GM12878 (cell line): ENCODE data around the gene RGL1. TPM values are rescaled to one million over a fixed set of nuclear protein-coding genes. Genes with fewer than 3 reads are reported as not detected.

Source experiments
- ATAC-seq: fragments of 200-7000 bp; cut with Tn5 transposase; 3 replicates; pipeline ENCODE4 v1.9.1; 2020; ENCODE audit warnings: mild to moderate bottlenecking, moderate library complexity
- BruUV-seq: library from RNA; stranded (reverse); fragments of 400-500 nt; replicated peaks from 2 replicates; lab custom pipeline; 2021; lab: Mats Ljungman, UMichigan
- CTCF ChIA-PET: fragments of 300-600 bp; sonication (Branson Sonifier 250); formaldehyde crosslinking; extraction: SDS; loops from one replicate; lab custom pipeline; 2021; ENCODE audit warnings: inconsistent platforms; lab: Yijun Ruan, JAX
- POLR2A ChIA-PET: fragments of 350-600 bp; formaldehyde crosslinking; extraction: SDS; loops from one replicate; lab custom pipeline; 2021; ENCODE audit warnings: inconsistent platforms; lab: Charles Lee
- RAD21 ChIA-PET: fragments of 300-600 bp; sonication (Branson Sonifier 250); formaldehyde crosslinking; loops from one replicate; lab custom pipeline; 2023; ENCODE audit warnings: antibody characterized with exemption; ENCODE audit not compliant: unreplicated experiment; lab: Charles Lee
- SMC1A ChIA-PET: fragments of 300-600 bp; sonication (Branson Sonifier 250); formaldehyde crosslinking; loops from one replicate; lab custom pipeline; 2023; ENCODE audit not compliant: unreplicated experiment, uncharacterized antibody; lab: Charles Lee
- DNase-seq: peaks from one replicate; pipeline ENCODE4 v3.0.0-alpha.2; 2011; ENCODE audit warnings: low read depth, low spot score
- FAIRE-seq: peaks from 3 replicates; lab custom pipeline; 2011; peaks lifted over from hg19 to GRCh38; lab: Jason Lieb, UNC
- H2AFZ ChIP-seq: 2 replicates; pipeline ENCODE4 v1.6.0; 2011; ENCODE audit warnings: low read depth, low read length, control low read depth; ENCODE audit not compliant: control insufficient read depth
- H3K27ac ChIP-seq: 2 replicates; pipeline ENCODE4 v1.5.1; 2011; ENCODE audit warnings: control low read depth; ENCODE audit not compliant: control insufficient read depth, insufficient read depth
- H3K27me3 ChIP-seq, 2 experiments: replicated peaks in 1 of 2; 2 replicates each; pipeline versions ENCODE4 v1.6.0 to v1.6.1; 2011; ENCODE audit warnings: low read length in 1 of 2; ENCODE audit not compliant: control insufficient read depth in 2 of 2, insufficient read depth in 2 of 2
- H3K36me3 ChIP-seq, 2 experiments: 2 replicates each; pipeline ENCODE4 v1.5.1; 2011; ENCODE audit warnings: low read length in 1 of 2; ENCODE audit not compliant: control insufficient read depth in 2 of 2, insufficient read depth in 2 of 2
- H3K4me1 ChIP-seq: 2 replicates; pipeline ENCODE4 v1.6.1; 2011; ENCODE audit warnings: mild to moderate bottlenecking, low read length, moderate library complexity, mixed read lengths; ENCODE audit not compliant: control insufficient read depth, insufficient read depth
- H3K4me2 ChIP-seq: 2 replicates; pipeline ENCODE4 v1.6.0; 2011; ENCODE audit warnings: control low read depth; ENCODE audit not compliant: control insufficient read depth, insufficient read depth
- H3K4me3 ChIP-seq: fragments of 200-600 bp; sonication (generic); 2 replicates; pipeline ENCODE4 v1.5.1; 2016
- H3K79me2 ChIP-seq: 2 replicates; pipeline ENCODE4 v1.6.0; 2011; ENCODE audit warnings: low read length; ENCODE audit not compliant: control insufficient read depth, insufficient read depth
- H3K9ac ChIP-seq: 2 replicates; pipeline ENCODE4 v1.8.0; 2011; ENCODE audit warnings: low read length, control low read depth, mixed read lengths; ENCODE audit not compliant: control insufficient read depth, insufficient read depth
- H3K9me3 ChIP-seq: replicated peaks from 3 replicates; pipeline ENCODE4 v1.5.1; 2011; ENCODE audit warnings: mild to moderate bottlenecking, low read length; ENCODE audit not compliant: control insufficient read depth, insufficient read depth
- H4K20me1 ChIP-seq: 2 replicates; pipeline ENCODE4 v1.6.0; 2011; ENCODE audit not compliant: control insufficient read depth, insufficient read depth
- DPF2 ChIP-seq: fragments of 450-650 bp; IDR thresholded peaks from 2 replicates; pipeline ENCODE4 v1.6.1; 2017; ENCODE audit warnings: mild to moderate bottlenecking
- HCFC1 ChIP-seq: fragments of 150-350 bp; IDR thresholded peaks from 2 replicates; pipeline ENCODE4 v1.6.1; 2014; ENCODE audit warnings: low read length
- KAT2A ChIP-seq: conservative IDR thresholded peaks from 2 replicates; pipeline ENCODE4 v1.6.1; 2011; ENCODE audit warnings: low read depth, low read length; ENCODE audit not compliant: control insufficient read depth
- MYB ChIP-seq: fragments of 150-350 bp; IDR thresholded peaks from 2 replicates; pipeline ENCODE4 v1.6.1; 2014; ENCODE audit warnings: mild to moderate bottlenecking, low read depth, low read length, borderline replicate concordance
- NFIC ChIP-seq: IDR thresholded peaks from 2 replicates; pipeline ENCODE4 v1.6.1; 2012; ENCODE audit warnings: low read depth, mild to moderate bottlenecking, inconsistent platforms, low read length, moderate library complexity
- POLR2AphosphoS2 ChIP-seq: IDR thresholded peaks from 2 replicates; pipeline ENCODE4 v1.6.1; 2011; ENCODE audit warnings: low read depth, mild to moderate bottlenecking, low read length, improper control_type of control experiment, moderate library complexity
- SREBF2 ChIP-seq: IDR thresholded peaks from 2 replicates; pipeline ENCODE4 v1.6.1; 2012; ENCODE audit warnings: mild to moderate bottlenecking, low read length
- TCF12 ChIP-seq: IDR thresholded peaks from 2 replicates; pipeline ENCODE4 v1.6.1; 2011; ENCODE audit warnings: low read depth, mild to moderate bottlenecking, low read length
- WRNIP1 ChIP-seq: IDR thresholded peaks from 2 replicates; pipeline ENCODE4 v1.6.1; 2011; ENCODE audit warnings: low read depth, low read length, improper control_type of control experiment, borderline replicate concordance
- ZNF217 ChIP-seq: fragments of 450-650 bp; IDR thresholded peaks from 2 replicates; pipeline ENCODE4 v1.6.1; 2017; ENCODE audit warnings: antibody characterized with exemption, mild to moderate bottlenecking
- ZNF687 ChIP-seq: fragments of 450-650 bp; IDR thresholded peaks from 2 replicates; pipeline ENCODE4 v1.6.1; 2017; ENCODE audit warnings: mild to moderate bottlenecking, moderate library complexity
- WGBS: methylation state at CpG from one replicate; pipeline ENCODE4 v1.1.6; 2016; ENCODE audit warnings: low lambda C conversion rate; ENCODE audit not compliant: insufficient replicate concordance, insufficient coverage; ENCODE audit errors: missing lambda C conversion rate; 5-methylcytosine and 5-hydroxymethylcytosine counted together
- in situ Hi-C: fragments of 300-500 bp; cut with MboI; formaldehyde crosslinking; loops from 9 replicates; pipeline ENCODE4 v1.14.3; 2018; ENCODE audit warnings: mixed read lengths
- intact Hi-C: fragments of 100-400 bp; cut with micrococcal nuclease; formaldehyde crosslinking; loops from one replicate; pipeline ENCODE4 v1.14.2; 2022; ENCODE audit not compliant: unreplicated experiment
- polyA plus RNA-seq, 11 experiments: library from polyadenylated mRNA; depleted of rRNA in 4 of 11; unstranded in 6 of 11; stranded (reverse) in 5 of 11; fragments of >200 nt; fragmentation: Nextera tagmentation in 4 of 11; fragmentation: Illumina TruSeq in 1 of 11; extraction: Ambion mirVana in 4 of 11; extraction: Trizol in 1 of 11; gene quantifications; 1 replicate in 1 of 11; 2 replicates in 10 of 11; pipeline versions ENCODE4 v1.2.1 to v1.2.3, GENCODE V29; 2011 to 2016; ENCODE audit warnings: inconsistent platforms in 2 of 11, missing spikeins in 2 of 11, low read depth in 1 of 11
- total RNA-seq, 4 experiments: library from RNA; depleted of rRNA in 3 of 4; stranded (reverse); fragments of >200 nt in 3 of 4; fragmentation: Illumina TruSeq in 1 of 4; extraction: Trizol in 1 of 4; gene quantifications; 2 replicates each; pipeline versions ENCODE4 v1.2.1 to v1.2.3, GENCODE V29; 2013 to 2021
- TF ChIP-seq, protein P1 (sequence below): fragments of 450-650 bp; IDR thresholded peaks from 2 replicates; pipeline ENCODE4 v1.6.1; 2016; ENCODE audit warnings: mild to moderate bottlenecking
- TF ChIP-seq, protein P2 (sequence below): fragments of 450-650 bp; IDR thresholded peaks from 2 replicates; pipeline ENCODE4 v1.6.1; 2017; ENCODE audit warnings: mild to moderate bottlenecking, low read depth, inconsistent platforms; ENCODE audit not compliant: poor library complexity, severe bottlenecking
- TF ChIP-seq, protein P3 (sequence below): IDR thresholded peaks from 2 replicates; pipeline ENCODE4 v1.6.1; 2012; ENCODE audit warnings: mild to moderate bottlenecking, low read depth, low read length

Gene RGL1
- total and polyA plus RNA-seq, 10 of the 15 experiments (the other 5 are each of a cell fraction or from before 2014, with no cell fraction given), result 8.1 to 25.0 (median 19.0) TPM

GRCh38 chr1:183859119-183859518, 54.2 kb downstream of the RGL1 start:
- in situ Hi-C loops (no loop called here), intact Hi-C loops (no loop called here)
- peaks cover 0 to 11% of the 10 kb centered on the region in 2 experiments for H3K36me3 ChIP-seq
- H3K4me2 ChIP-seq, result no peak overlapping the region
- H3K9ac ChIP-seq, result no peak overlapping the region
- DNase-seq (no peak), ATAC-seq (no peak), FAIRE-seq (no peak)
- 97% methylated on average over 3 of the region's 3 CpGs for WGBS
- POLR2A ChIA-PET, result interaction anchor here (1.0 kb wide), 1 partner anchor 17 kb away, joined by 3 read pairs; no protein-coding TSS in a partner anchor
- no peak overlapping the region for H3K27ac ChIP-seq
- no peaks in the 10 kb centered on the region for H4K20me1 ChIP-seq
- SMC1A ChIA-PET, result interaction anchor here (0.9 to 3.6 kb wide), 4 partner anchors 9 to 52 kb away, joined by 3 to 16 read pairs (median 6); no protein-coding TSS in a partner anchor
- peaks cover 5% of the 10 kb centered on the region for H3K79me2 ChIP-seq
- no peaks in the 10 kb centered on the region for H3K9me3 ChIP-seq
- CTCF ChIA-PET, result interaction anchor here (1.5 to 2.0 kb wide), 3 partner anchors 10 to 57 kb away, joined by 4 to 7 read pairs (median 5); no protein-coding TSS in a partner anchor
- H3K27me3 ChIP-seq, result no peaks in the 10 kb centered on the region
- RAD21 ChIA-PET, result interaction anchor here (0.7 to 1.3 kb wide), 3 partner anchors 43 to 57 kb away, joined by 3 to 5 read pairs (median 3); no protein-coding TSS in a partner anchor
- H2AFZ ChIP-seq, result no peak overlapping the region
- H3K4me3 ChIP-seq, result no peak overlapping the region
- BruUV-seq, result no TSS peak
- no peaks in the 10 kb centered on the region for H3K4me1 ChIP-seq
- no peak for TF ChIP-seq NFIC
- no peak for TF ChIP-seq DPF2
- TF ChIP-seq, protein P1, sequence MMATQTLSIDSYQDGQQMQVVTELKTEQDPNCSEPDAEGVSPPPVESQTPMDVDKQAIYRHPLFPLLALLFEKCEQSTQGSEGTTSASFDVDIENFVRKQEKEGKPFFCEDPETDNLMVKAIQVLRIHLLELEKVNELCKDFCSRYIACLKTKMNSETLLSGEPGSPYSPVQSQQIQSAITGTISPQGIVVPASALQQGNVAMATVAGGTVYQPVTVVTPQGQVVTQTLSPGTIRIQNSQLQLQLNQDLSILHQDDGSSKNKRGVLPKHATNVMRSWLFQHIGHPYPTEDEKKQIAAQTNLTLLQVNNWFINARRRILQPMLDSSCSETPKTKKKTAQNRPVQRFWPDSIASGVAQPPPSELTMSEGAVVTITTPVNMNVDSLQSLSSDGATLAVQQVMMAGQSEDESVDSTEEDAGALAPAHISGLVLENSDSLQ, result no peak
- TF ChIP-seq, protein P2, sequence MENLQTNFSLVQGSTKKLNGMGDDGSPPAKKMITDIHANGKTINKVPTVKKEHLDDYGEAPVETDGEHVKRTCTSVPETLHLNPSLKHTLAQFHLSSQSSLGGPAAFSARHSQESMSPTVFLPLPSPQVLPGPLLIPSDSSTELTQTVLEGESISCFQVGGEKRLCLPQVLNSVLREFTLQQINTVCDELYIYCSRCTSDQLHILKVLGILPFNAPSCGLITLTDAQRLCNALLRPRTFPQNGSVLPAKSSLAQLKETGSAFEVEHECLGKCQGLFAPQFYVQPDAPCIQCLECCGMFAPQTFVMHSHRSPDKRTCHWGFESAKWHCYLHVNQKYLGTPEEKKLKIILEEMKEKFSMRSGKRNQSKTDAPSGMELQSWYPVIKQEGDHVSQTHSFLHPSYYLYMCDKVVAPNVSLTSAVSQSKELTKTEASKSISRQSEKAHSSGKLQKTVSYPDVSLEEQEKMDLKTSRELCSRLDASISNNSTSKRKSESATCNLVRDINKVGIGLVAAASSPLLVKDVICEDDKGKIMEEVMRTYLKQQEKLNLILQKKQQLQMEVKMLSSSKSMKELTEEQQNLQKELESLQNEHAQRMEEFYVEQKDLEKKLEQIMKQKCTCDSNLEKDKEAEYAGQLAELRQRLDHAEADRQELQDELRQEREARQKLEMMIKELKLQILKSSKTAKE, result no peak
- TF ChIP-seq TCF12, result no peak
- TF ChIP-seq SREBF2, result no peak
- no peak for TF ChIP-seq MYB
- no peak for TF ChIP-seq HCFC1
- no peak for TF ChIP-seq POLR2AphosphoS2
- TF ChIP-seq, protein P3, sequence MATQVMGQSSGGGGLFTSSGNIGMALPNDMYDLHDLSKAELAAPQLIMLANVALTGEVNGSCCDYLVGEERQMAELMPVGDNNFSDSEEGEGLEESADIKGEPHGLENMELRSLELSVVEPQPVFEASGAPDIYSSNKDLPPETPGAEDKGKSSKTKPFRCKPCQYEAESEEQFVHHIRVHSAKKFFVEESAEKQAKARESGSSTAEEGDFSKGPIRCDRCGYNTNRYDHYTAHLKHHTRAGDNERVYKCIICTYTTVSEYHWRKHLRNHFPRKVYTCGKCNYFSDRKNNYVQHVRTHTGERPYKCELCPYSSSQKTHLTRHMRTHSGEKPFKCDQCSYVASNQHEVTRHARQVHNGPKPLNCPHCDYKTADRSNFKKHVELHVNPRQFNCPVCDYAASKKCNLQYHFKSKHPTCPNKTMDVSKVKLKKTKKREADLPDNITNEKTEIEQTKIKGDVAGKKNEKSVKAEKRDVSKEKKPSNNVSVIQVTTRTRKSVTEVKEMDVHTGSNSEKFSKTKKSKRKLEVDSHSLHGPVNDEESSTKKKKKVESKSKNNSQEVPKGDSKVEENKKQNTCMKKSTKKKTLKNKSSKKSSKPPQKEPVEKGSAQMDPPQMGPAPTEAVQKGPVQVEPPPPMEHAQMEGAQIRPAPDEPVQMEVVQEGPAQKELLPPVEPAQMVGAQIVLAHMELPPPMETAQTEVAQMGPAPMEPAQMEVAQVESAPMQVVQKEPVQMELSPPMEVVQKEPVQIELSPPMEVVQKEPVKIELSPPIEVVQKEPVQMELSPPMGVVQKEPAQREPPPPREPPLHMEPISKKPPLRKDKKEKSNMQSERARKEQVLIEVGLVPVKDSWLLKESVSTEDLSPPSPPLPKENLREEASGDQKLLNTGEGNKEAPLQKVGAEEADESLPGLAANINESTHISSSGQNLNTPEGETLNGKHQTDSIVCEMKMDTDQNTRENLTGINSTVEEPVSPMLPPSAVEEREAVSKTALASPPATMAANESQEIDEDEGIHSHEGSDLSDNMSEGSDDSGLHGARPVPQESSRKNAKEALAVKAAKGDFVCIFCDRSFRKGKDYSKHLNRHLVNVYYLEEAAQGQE, result no peak
- TF ChIP-seq ZNF687, result no peak
- TF ChIP-seq WRNIP1, result no peak
- no peak for TF ChIP-seq ZNF217
- no peak for TF ChIP-seq KAT2A
